Common myeloid progenitor, CD34-positive (primary cell): ENCODE results near the gene PCDHB10. TPM values are rescaled to one million over a fixed set of nuclear protein-coding genes. Genes with fewer than 3 reads are reported as not detected.
"Not testable (repeated sequence)": the region's sequence is repeated elsewhere in the genome, so short reads cannot be mapped to it uniquely, and the experiment has no call there.

Source experiments
- CTCF ChIA-PET: fragments of 350-600 bp; sonication (Branson Sonifier 250); formaldehyde crosslinking; loops from one replicate; lab custom pipeline; 2021; ENCODE audit warnings: antibody characterized with exemption; lab: Charles Lee
- POLR2A ChIA-PET: fragments of 350-600 bp; sonication (Branson Sonifier 250); formaldehyde crosslinking; loops from one replicate; lab custom pipeline; 2021; ENCODE audit warnings: antibody characterized with exemption; lab: Charles Lee
- DNase-seq, 3 donors: peaks; one replicate each; pipeline versions ENCODE4 v3.0.0 to v3.0.0-alpha.2; 2013
- H3K27ac ChIP-seq, 2 experiments: 1 replicate in 1 of 2; 2 replicates in 1 of 2; pipeline ENCODE4 v1.7.0; 2013; ENCODE audit warnings: inconsistent platforms in 2 of 2, low read length in 2 of 2, mild to moderate bottlenecking in 2 of 2, low read depth in 1 of 2, moderate library complexity in 1 of 2; ENCODE audit not compliant: severe bottlenecking in 2 of 2, insufficient read depth in 1 of 2, poor library complexity in 1 of 2
- H3K27me3 ChIP-seq, 5 experiments: replicated peaks in 2 of 5; 1 replicate in 3 of 5; 2 replicates in 2 of 5; pipeline versions ENCODE4 v1.6.1 to v1.7.0; 2013; ENCODE audit warnings: low read length in 4 of 5, mild to moderate bottlenecking in 2 of 5, moderate library complexity in 2 of 5, inconsistent platforms in 1 of 5; ENCODE audit not compliant: insufficient read depth in 5 of 5, control insufficient read depth in 4 of 5
- H3K36me3 ChIP-seq, 4 experiments: 1 replicate in 2 of 4; 2 replicates in 2 of 4; pipeline versions ENCODE4 v1.6.1 to v1.7.0; 2013; ENCODE audit warnings: low read length in 3 of 4, control low read depth in 1 of 4, mild to moderate bottlenecking in 1 of 4; ENCODE audit not compliant: control insufficient read depth in 4 of 4, insufficient read depth in 4 of 4
- H3K4me1 ChIP-seq, 4 experiments: 1 replicate in 3 of 4; 2 replicates in 1 of 4; pipeline versions ENCODE4 v1.6.1 to v1.7.1; 2013; ENCODE audit warnings: low read length in 3 of 4, mild to moderate bottlenecking in 3 of 4, control low read depth in 1 of 4, inconsistent platforms in 1 of 4, moderate library complexity in 1 of 4; ENCODE audit not compliant: control insufficient read depth in 4 of 4, insufficient read depth in 4 of 4; ENCODE audit errors: control extremely low read depth in 1 of 4
- H3K4me3 ChIP-seq, 7 experiments: 1 replicate in 4 of 7; 2 replicates in 3 of 7; pipeline versions ENCODE4 v1.5.1 to v1.7.0; 2013; ENCODE audit warnings: mild to moderate bottlenecking in 7 of 7, low read length in 6 of 7, moderate library complexity in 6 of 7, inconsistent platforms in 2 of 7, low read depth in 2 of 7, control low read depth in 1 of 7; ENCODE audit not compliant: insufficient read depth in 4 of 7, control insufficient read depth in 1 of 7; ENCODE audit errors: extremely low read depth in 1 of 7
- H3K9me3 ChIP-seq, 5 experiments: 1 replicate in 4 of 5; 2 replicates in 1 of 5; pipeline versions ENCODE4 v1.6.1 to v1.7.1; 2013; ENCODE audit warnings: low read length in 4 of 5, mild to moderate bottlenecking in 2 of 5, inconsistent platforms in 1 of 5, low read depth in 1 of 5, moderate library complexity in 1 of 5; ENCODE audit not compliant: control insufficient read depth in 4 of 5, insufficient read depth in 2 of 5; ENCODE audit errors: control extremely low read depth in 1 of 5
- WGBS: methylation state at CpG from one replicate; pipeline ENCODE4 v1.1.5; 2013; ENCODE audit not compliant: insufficient coverage; 5-methylcytosine and 5-hydroxymethylcytosine counted together
- polyA plus RNA-seq: library from polyadenylated mRNA; unstranded; fragments of 120-200 nt; gene quantifications from one replicate; pipeline ENCODE4 v1.2.1, GENCODE V29; 2013

The PCDHB10 gene
- not detected for polyA plus RNA-seq

- no peaks in the 10 kb centered on the region for H3K36me3 ChIP-seq
- 7% methylated on average over 7 of the region's 10 CpGs for WGBS
- H3K4me1 ChIP-seq: no peaks in the 10 kb centered on the region
- CTCF ChIA-PET: no interaction called here
- H3K9me3 ChIP-seq: peaks cover 0 to 16% (median 8%) of the 10 kb centered on the region in 5 experiments
- H3K27ac ChIP-seq: no peak within 1 kb of the TSS
- peak in 2 of 3 donors; percentile 16 to 18 for DNase-seq
- H3K4me3 ChIP-seq: no peak within 1 kb of the TSS
- POLR2A ChIA-PET: interaction anchor here (0.6 kb wide), 1 partner anchor 245 kb away, joined by 3 read pairs; no protein-coding TSS in a partner anchor
- peaks cover 3 to 40% (median 8%) of the 10 kb centered on the region in 5 experiments for H3K27me3 ChIP-seq
These were observed at the start of gene PCDHB10 for GRCh38 chr5:141192110-141192725. PCDHB10 (plus strand) TSS chr5:141192353; CDS start chr5:141192553, 200 bp downstream.

- H3K27ac ChIP-seq: no peak within 1 kb of the TSS
- 19% methylated on average over 18 of the region's 18 CpGs for WGBS
- ChIA-PET POLR2A (no interaction called here), CTCF (no interaction called here)
- no peak within 1 kb of the TSS for H3K4me3 ChIP-seq
- H3K4me1 ChIP-seq: no peaks in the 10 kb centered on the region
- no peaks in the 10 kb centered on the region for H3K36me3 ChIP-seq
- peak in 2 of 3 donors; percentile 3 to 6 for DNase-seq
- peaks cover 1 to 27% (median 18%) of the 10 kb centered on the region in 5 experiments for H3K9me3 ChIP-seq
- H3K27me3 ChIP-seq: peaks cover 5 to 28% (median 9%) of the 10 kb centered on the region in 5 experiments
These were observed 42.3 kb upstream of the PCDHB10 start, which contains the start of gene PCDHB6 for GRCh38 chr5:141149812-141150211. PCDHB6 (plus strand) TSS chr5:141150057; CDS start chr5:141150258, 201 bp downstream.

- Histone ChIP-seq H3K4me1 (no peaks in the 10 kb centered on the region), H3K36me3 (no peaks in the 10 kb centered on the region), H3K27me3 (peaks cover 5 to 28% (median 9%) of the 10 kb centered on the region in 5 experiments), H3K4me3 (no peak overlapping the region), H3K27ac (no peak overlapping the region), H3K9me3 (peaks cover 1 to 28% (median 21%) of the 10 kb centered on the region in 5 experiments)
- POLR2A ChIA-PET: no interaction called here
- no peak for DNase-seq
- 42% methylated on average over 33 of the region's 33 CpGs for WGBS
- CTCF ChIA-PET: no interaction called here
These were observed 41.7 kb upstream of the PCDHB10 start for GRCh38 chr5:141150224-141150992.

GRCh38 chr5:141150993-141151325 is 41.2 kb upstream of the PCDHB10 start:
- no peak overlapping the region for H3K4me3 ChIP-seq
- no peak for DNase-seq

GRCh38 chr5:141151632-141152031 is 40.5 kb upstream of the PCDHB10 start:
- H3K4me3 ChIP-seq, H3K27ac ChIP-seq, DNase-seq, H3K4me1 ChIP-seq, CTCF ChIA-PET, POLR2A ChIA-PET, H3K36me3 ChIP-seq: not testable (repeated sequence)
- Histone ChIP-seq H3K9me3 (peaks cover 1 to 39% (median 28%) of the 10 kb centered on the region in 5 experiments), H3K27me3 (peaks cover 5 to 36% (median 9%) of the 10 kb centered on the region in 5 experiments)
- 24% methylated on average over 13 of the region's 41 CpGs for WGBS

More at GRCh38 chr5:141150993-141151325, 41.2 kb upstream of the PCDHB10 start:
- H3K4me1 ChIP-seq: no peaks in the 10 kb centered on the region
- H3K36me3 ChIP-seq: no peaks in the 10 kb centered on the region
- H3K27ac ChIP-seq: no peak overlapping the region
- WGBS: 27% methylated on average over 13 of the region's 13 CpGs
- POLR2A ChIA-PET: no interaction called here
- peaks cover 1 to 33% (median 22%) of the 10 kb centered on the region in 5 experiments for H3K9me3 ChIP-seq
- H3K27me3 ChIP-seq: peaks cover 5 to 29% (median 9%) of the 10 kb centered on the region in 5 experiments
- CTCF ChIA-PET: no interaction called here

GRCh38 chr5:141152096-141152495 is 40.1 kb upstream of the PCDHB10 start:
- peaks cover 3 to 44% (median 33%) of the 10 kb centered on the region in 5 experiments for H3K9me3 ChIP-seq
- H3K27ac ChIP-seq, H3K36me3 ChIP-seq, DNase-seq, CTCF ChIA-PET, POLR2A ChIA-PET, H3K4me3 ChIP-seq, H3K4me1 ChIP-seq: not testable (repeated sequence)
- peaks cover 5 to 40% (median 9%) of the 10 kb centered on the region in 5 experiments for H3K27me3 ChIP-seq
- WGBS: 30% methylated on average over 10 of the region's 36 CpGs
